Stimulated activated memory B cell treated with anti-CD40 and anti-IgM and Interleukin-4, amounts not matched to agents 10 μg/mL and 1 μg/mL and 100 μg/mL, for 72 hours (primary cell): ENCODE results near the gene NRIP2.
"Not testable (repeated sequence)": the region's sequence is repeated elsewhere in the genome, so short reads cannot be mapped to it uniquely, and the experiment has no call there.

Source experiments
- ATAC-seq: fragments of 150-1000 bp; cut with Tn5 transposase; 2 replicates; pipeline ENCODE4 v1.10.0; 2021
- H3K27ac Mint-ChIP-seq: one replicate; pipeline ENCODE4 v1.8.0; 2022; ENCODE audit warnings: mild to moderate bottlenecking, mixed read lengths
- H3K27me3 Mint-ChIP-seq: one replicate; pipeline ENCODE4 v1.8.0; 2022; ENCODE audit warnings: mixed read lengths
- H3K36me3 Mint-ChIP-seq: one replicate; pipeline ENCODE4 v1.8.0; 2022; ENCODE audit warnings: mixed read lengths
- H3K4me1 Mint-ChIP-seq: one replicate; pipeline ENCODE4 v1.8.0; 2022; ENCODE audit warnings: mixed read lengths
- H3K4me3 Mint-ChIP-seq: one replicate; pipeline ENCODE4 v1.8.0; 2022; ENCODE audit warnings: mild to moderate bottlenecking, moderate library complexity, mixed read lengths
- H3K9me3 Mint-ChIP-seq: one replicate; pipeline ENCODE4 v1.8.0; 2022; ENCODE audit warnings: mixed read lengths

NRIP2 gene, protein sequence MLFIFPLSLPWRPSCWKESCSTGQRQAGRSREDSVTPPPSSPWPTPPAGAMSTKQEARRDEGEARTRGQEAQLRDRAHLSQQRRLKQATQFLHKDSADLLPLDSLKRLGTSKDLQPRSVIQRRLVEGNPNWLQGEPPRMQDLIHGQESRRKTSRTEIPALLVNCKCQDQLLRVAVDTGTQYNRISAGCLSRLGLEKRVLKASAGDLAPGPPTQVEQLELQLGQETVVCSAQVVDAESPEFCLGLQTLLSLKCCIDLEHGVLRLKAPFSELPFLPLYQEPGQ

DNA sequence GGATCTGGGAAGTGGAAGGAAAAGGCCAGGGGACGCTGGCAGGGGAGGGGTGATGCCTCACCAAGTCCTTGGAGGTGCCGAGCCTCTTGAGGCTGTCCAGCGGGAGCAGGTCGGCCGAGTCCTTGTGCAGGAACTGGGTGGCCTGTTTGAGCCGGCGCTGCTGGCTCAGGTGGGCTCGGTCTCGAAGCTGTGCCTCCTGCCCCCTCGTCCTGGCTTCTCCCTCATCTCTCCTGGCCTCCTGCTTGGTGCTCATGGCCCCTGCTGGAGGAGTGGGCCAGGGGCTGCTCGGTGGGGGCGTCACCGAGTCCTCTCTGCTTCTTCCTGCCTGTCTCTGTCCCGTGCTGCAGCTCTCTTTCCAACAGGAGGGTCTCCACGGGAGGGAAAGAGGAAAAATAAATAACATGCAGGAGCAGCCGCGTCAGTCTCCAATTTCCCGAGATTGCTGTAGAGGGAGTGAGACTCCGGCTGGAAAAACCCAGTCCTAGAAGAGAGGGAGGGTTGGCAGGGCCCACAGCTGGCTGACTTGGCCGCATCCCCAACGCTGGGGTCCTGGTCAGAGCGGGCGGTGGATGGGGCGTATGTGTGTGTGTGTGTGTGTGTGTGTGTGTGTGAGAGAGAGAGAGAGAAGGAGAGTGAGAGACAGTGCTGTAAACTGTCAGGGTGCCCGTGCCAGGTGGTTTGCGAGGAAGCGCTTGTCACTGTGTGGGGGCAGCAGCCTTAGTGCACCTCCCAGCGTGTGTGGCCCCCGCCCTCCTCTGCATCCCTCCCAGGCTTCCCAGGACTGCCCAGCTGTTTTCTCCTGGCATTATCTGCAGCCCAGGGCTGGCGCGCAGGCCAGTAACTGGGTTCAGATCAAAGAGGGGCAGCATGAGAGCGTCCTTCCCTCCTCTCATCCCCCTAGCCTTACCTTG lies at the start of gene NRIP2:
TSS of gene NRIP2 (minus strand) at position 455 of the 911 bp plus-strand sequence. CDS start at position 403, 52 bp downstream.
- no peak within 1 kb of the TSS for H3K4me3 Mint-ChIP-seq
- H3K36me3 Mint-ChIP-seq: peaks cover 52% of the 10 kb centered on the region
- ATAC-seq: no peak
- no peaks in the 10 kb centered on the region for H3K27me3 Mint-ChIP-seq
- peak within 1 kb of the TSS; percentile 34 for H3K27ac Mint-ChIP-seq
- no peaks in the 10 kb centered on the region for H3K9me3 Mint-ChIP-seq
- no peaks in the 10 kb centered on the region for H3K4me1 Mint-ChIP-seq

DNA sequence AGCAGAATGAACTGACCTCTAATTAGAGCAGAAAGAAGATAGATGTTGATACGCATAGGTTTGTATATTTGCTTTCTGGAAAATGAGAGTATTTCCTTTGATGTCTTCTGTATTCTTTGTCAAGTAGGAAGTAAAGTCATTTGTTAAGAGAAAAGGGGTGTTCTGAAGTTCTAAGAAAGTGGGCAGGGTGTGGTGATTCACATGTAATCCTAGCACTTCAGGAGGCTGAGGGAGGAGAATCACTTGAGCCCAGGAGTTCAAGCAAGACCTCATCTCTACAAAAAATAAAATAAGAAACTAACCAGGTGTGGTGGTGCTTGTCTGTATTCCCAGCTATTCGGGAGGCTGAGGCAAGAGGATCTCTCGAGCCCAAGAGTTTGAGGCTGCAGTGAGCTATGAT lies 45.0 kb upstream of the NRIP2 start:
- ATAC-seq: no peak

DNA sequence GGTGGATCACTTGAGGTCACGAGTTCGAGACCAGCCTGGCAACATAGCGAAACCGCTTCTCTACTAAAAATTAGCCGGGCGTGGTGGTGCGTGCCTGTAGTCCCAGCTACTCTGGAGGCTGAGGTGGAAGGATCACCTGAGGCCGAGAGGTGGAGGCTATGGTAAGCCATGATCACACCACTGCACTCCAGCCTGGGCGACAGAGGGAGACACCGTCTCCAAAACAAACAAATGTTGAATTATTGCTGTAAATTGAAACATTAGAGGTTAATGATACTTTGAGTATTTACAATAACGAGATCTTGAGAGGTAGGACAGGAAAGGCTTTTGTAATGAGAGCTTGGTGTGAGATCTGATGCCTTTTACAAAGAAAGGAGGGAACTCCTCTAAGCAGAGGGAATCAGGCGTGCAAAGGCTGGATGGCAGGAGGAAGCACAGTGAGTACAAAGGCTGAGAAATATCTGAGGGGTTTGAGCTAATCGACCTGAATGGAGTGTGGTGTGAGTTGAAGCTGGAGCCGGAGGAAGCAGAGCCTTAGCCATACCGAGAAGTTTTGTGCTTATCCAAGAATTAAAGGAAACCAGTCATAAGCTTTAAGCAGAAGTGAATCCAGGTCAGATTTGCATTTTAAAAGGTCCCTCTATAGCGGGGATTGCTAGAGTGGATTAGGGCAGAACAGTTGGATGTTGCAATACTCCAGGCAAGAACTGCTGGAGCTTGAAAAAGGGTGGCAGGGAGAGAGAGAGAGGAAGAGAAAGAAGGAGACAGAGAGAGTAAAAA lies 43.3 kb upstream of the NRIP2 start:
- Mint-ChIP-seq H3K27ac (peak overlapping the region; percentile 87), H3K27me3 (no peaks in the 10 kb centered on the region), H3K36me3 (peaks cover 6% of the 10 kb centered on the region), H3K9me3 (no peaks in the 10 kb centered on the region), H3K4me3 (peak overlapping the region; percentile 95), H3K4me1 (peaks cover 29% of the 10 kb centered on the region)
- peak; percentile 66 for ATAC-seq

More for the DNA sequence above, 45.0 kb upstream of the NRIP2 start:
- Mint-ChIP-seq H3K27me3 (no peaks in the 10 kb centered on the region), H3K9me3 (no peaks in the 10 kb centered on the region), H3K36me3 (peaks cover 11% of the 10 kb centered on the region), H3K4me3 (no peak overlapping the region), H3K4me1 (peaks cover 35% of the 10 kb centered on the region), H3K27ac (no peak overlapping the region)

DNA sequence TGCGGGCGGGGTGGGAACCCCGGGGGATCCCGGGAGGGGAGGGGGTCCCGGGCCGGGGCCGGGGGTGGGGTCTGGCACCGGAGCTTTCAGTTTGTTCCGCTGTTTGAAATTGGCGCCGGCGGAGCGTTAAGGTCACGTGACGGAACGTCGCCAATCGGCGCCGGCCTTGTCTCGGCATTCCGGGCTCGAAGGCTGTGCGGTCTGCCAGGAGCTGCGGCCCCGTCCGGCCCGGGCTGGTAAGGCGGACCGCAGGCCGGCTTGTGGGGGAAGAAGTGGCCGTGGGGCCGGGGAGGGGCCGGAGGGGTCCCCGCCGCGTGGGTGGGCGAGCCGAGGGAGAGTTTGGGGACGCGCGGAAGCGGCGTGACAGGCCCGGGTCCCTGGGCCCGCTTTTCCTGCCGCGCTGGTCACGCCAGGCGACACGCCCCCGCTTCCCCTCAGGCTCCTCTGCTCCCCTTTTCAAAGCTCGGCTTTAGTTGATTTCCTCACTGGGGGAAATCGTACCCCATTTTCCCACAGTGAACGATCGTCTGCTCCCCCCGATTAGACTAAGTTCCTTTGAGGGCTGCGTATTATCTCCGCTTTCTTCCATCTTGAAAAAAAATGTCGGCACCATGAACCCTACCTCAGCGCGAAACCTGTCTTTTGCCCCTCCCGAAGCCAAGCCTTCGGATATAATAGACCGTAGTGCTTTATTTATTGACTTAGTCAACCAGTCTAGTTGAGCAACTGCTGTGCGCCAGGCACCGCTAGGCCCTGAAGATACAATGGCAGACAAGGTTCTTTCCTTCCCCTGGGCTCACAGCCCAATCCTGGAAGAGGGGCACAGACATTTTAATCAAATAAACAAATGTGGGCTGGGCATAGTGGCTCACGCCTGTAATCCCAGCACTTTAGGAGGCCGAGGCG lies 42.5 kb upstream of the NRIP2 start, which contains the start of the genes FOXM1 and RHNO1:
TSS of gene FOXM1 (minus strand) at position 128 of the 906 bp plus-strand sequence. CDS start 2,696 bp downstream, outside the sequence.
TSS of gene RHNO1 (plus strand) at position 177 of the 906 bp plus-strand sequence. CDS start 8,144 bp downstream, outside the sequence.
- H3K4me1 Mint-ChIP-seq: peaks cover 29% of the 10 kb centered on the region
- peak within 1 kb of the TSS; percentile 95 for H3K4me3 Mint-ChIP-seq
- no peaks in the 10 kb centered on the region for H3K9me3 Mint-ChIP-seq
- peak; percentile 90 for ATAC-seq
- peak within 1 kb of the TSS; percentile 87 for H3K27ac Mint-ChIP-seq
- H3K27me3 Mint-ChIP-seq: no peaks in the 10 kb centered on the region
- peaks cover 6% of the 10 kb centered on the region for H3K36me3 Mint-ChIP-seq

DNA sequence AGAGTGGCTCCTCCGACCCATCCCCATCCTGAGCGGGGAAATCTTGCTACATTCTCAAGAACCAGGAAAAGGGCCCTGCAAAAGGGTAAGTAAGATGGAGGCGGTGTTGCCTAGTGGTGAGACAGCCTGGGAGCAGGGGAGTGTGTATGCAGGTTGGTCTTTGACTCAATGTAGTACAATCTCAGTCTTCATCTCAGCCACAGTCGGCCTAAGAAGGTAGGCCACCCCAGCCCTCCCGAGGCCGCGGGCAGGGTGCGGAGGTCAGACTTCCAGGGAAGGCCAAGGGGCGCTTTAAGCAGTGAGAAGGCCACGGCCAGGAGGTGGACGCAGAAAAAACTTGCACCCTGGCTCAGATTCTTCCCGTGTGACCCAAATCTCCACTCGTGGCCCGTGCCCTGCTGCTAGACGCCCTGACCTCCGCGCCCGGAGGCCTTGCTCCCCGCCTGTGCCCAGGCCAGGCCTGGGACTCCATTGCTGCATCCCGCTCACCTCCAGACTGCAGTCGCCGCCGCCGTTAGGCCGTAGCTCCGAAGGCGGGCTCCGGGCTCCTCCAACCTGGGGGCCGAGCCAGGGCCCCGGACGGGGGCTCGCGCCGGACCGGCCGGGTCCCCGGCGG lies 41.7 kb upstream of the NRIP2 start:
- peaks cover 29% of the 10 kb centered on the region for H3K4me1 Mint-ChIP-seq
- H3K36me3 Mint-ChIP-seq: peaks cover 6% of the 10 kb centered on the region
- H3K9me3 Mint-ChIP-seq: no peaks in the 10 kb centered on the region
- peak overlapping the region; percentile 72 for H3K4me3 Mint-ChIP-seq
- H3K27ac Mint-ChIP-seq: peak overlapping the region; percentile 87
- peak; percentile 5 for ATAC-seq
- H3K27me3 Mint-ChIP-seq: no peaks in the 10 kb centered on the region

DNA sequence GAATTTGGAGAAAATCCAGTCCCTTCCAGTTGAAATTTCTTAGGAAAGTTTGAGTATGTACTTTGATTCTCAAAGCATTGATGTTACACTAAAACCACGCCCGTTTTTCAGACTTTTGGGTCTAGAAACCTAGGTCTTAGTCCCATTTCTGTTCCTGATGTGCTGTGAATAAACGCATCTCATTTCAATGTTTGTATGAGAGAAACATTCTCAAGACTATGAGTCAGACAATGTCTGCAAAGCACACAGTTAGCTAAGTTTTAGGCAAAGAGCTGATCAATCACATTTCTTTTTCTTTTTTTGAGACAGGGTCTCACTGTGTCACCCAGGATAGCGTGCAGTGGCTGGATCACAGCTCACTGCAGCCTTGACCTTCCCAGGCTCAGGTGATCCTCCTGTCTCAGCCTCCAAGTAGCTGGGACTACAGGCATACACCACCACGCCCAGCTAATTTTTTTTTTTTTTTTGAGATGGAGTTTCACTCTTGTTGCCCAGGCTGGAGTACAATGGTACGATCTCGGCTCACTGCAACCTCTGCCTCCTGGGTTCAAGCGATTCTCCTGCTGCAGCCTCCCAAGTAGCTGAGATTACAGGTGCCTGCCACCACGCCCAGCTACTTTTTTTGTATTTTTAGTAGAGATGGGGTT lies 34.3 kb upstream of the NRIP2 start:
- H3K36me3 Mint-ChIP-seq, H3K27ac Mint-ChIP-seq, H3K9me3 Mint-ChIP-seq, H3K4me3 Mint-ChIP-seq, ATAC-seq, H3K27me3 Mint-ChIP-seq, H3K4me1 Mint-ChIP-seq: not testable (repeated sequence)

DNA sequence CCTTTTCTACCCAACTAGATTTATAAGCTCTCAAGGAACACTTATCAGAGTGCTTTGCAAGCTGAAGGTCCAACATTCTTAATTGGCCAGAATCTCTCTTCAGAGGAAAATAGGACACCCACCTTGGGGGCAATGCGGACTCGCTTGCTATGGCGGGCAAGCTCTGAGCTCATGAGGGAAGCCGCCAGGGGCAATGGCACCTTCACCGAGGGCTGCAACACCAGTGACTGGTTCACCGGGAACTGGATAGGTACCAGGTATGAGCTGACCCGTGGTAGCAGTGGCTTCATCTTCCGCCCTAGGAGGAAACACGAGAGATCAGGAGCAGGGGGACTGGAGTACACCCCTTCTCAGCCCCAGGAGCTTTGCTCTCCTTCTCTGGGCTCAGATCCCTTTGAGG lies 29.4 kb upstream of the NRIP2 start:
- no peak for ATAC-seq
- Mint-ChIP-seq H3K4me3 (no peak overlapping the region), H3K9me3 (no peaks in the 10 kb centered on the region), H3K36me3 (peaks cover 18% of the 10 kb centered on the region), H3K27ac (no peak overlapping the region), H3K27me3 (no peaks in the 10 kb centered on the region), H3K4me1 (no peaks in the 10 kb centered on the region)

DNA sequence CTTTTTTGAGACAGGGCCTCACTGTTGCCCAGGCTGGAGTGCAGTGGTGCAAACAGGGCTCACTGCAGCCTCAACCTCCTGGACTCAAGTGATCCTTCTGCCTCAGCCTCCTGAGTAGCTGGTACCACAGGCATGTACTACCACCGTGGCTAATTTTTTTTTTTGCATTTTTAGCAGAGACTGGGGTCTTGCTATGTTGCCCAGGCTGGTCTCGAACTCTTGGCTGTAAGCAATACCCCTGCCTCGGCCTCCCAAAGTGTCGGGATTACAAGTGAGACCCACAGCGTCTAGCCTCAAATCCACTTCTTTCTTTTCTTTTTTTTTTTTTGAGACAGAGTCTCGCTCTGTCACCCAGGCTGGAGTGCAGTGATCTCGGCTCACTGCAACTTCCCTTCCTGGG lies 28.6 kb upstream of the NRIP2 start:
- not testable (repeated sequence) for H3K4me1 Mint-ChIP-seq, H3K27ac Mint-ChIP-seq, H3K4me3 Mint-ChIP-seq, ATAC-seq, H3K9me3 Mint-ChIP-seq, H3K27me3 Mint-ChIP-seq
- peaks cover 24% of the 10 kb centered on the region for H3K36me3 Mint-ChIP-seq

DNA sequence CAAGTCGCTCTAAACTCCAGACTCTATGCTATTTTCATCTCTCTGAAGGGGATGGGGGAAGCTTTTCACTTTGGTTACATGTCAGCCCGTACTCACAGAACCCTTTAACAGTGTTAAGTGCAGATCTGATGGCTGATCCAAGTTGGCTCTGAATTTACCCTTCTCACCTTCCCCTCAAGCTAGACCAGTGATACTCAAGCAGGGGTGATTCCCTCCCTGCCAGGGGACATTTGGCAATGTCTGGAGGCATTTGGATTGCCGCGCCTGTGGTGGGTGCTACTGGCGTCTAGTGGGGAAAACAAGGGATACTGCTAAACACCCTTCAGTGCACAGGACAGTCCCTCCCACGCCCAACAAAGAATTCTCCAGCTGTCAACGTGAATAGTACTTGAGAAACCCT lies 28.0 kb upstream of the NRIP2 start:
- H3K27ac Mint-ChIP-seq: no peak overlapping the region
- H3K4me1 Mint-ChIP-seq: no peaks in the 10 kb centered on the region
- H3K27me3 Mint-ChIP-seq: no peaks in the 10 kb centered on the region
- no peak for ATAC-seq
- no peaks in the 10 kb centered on the region for H3K9me3 Mint-ChIP-seq
- H3K36me3 Mint-ChIP-seq: peaks cover 30% of the 10 kb centered on the region
- no peak overlapping the region for H3K4me3 Mint-ChIP-seq

DNA sequence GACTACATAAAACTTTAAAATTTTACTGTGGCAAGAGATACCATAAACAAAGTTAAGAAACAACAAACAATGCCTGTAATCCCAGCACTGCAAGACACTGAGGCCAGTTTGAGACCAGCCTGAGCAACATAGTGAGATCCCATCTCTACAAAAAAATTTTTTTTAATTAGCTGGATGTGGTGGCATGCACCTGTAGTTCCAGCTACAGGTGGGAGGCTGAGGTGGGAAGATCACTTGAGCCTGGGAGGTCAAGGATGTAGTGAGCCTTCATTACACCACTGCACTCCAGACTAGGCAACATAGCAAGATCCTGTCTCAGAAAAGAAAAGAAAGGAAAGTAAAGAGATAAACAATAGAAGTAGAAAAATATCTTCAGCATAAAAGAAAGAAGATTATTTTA lies 25.3 kb upstream of the NRIP2 start:
- Mint-ChIP-seq H3K36me3 (peaks cover 40% of the 10 kb centered on the region), H3K27me3 (no peaks in the 10 kb centered on the region), H3K4me3 (no peak overlapping the region), H3K27ac (no peak overlapping the region), H3K9me3 (no peaks in the 10 kb centered on the region), H3K4me1 (no peaks in the 10 kb centered on the region)
- no peak for ATAC-seq

DNA sequence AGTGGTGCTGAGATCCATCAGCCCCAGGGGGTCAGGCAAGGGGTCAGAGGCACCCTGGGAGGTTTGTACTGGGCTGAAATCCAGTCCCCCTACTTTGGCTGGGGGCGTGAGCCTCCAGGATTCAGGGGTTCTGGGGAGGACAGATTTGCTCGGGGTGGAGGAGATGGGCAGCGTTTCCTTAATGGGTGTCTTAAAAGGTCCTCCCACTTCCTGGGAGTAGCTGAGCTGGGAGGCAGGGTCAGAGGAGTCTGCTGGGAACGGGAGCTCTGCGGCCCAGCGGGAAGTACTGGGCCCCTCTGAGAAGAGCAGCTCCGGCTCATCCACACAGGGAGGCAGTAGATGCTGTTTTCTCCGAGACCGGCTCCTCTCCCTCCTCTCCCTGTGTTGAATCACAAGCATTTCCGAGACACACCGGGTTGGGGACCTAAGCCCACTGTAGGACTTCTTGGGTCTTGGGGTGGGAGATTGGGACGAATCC lies 24.1 kb upstream of the NRIP2 start:
- Mint-ChIP-seq H3K9me3 (no peaks in the 10 kb centered on the region), H3K4me3 (no peak overlapping the region), H3K4me1 (no peaks in the 10 kb centered on the region), H3K27ac (no peak overlapping the region), H3K36me3 (peaks cover 49% of the 10 kb centered on the region), H3K27me3 (no peaks in the 10 kb centered on the region)
- no peak for ATAC-seq

DNA sequence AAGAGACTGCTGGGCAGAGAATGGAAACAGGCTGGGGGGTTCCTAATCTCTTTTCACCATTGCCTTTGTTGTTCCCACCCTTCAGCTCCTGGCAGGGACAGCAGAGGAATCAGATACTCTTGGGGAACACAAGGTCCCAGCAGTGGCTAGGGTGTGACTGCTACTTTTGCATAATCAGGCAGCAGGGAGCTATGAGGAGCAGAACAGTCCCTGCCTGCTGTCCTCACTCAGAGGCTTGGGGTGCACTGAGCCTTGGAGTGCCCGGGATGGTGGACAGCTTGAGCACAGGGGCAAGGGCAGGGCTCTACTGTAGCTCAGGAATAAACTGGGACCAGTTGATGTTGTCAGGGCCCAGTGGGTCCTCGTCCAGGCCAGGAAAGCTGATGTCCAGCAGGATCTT lies 23.5 kb upstream of the NRIP2 start:
- Mint-ChIP-seq H3K4me1 (no peaks in the 10 kb centered on the region), H3K4me3 (no peak overlapping the region), H3K36me3 (peaks cover 46% of the 10 kb centered on the region), H3K27me3 (no peaks in the 10 kb centered on the region), H3K9me3 (no peaks in the 10 kb centered on the region), H3K27ac (no peak overlapping the region)
- ATAC-seq: no peak

DNA sequence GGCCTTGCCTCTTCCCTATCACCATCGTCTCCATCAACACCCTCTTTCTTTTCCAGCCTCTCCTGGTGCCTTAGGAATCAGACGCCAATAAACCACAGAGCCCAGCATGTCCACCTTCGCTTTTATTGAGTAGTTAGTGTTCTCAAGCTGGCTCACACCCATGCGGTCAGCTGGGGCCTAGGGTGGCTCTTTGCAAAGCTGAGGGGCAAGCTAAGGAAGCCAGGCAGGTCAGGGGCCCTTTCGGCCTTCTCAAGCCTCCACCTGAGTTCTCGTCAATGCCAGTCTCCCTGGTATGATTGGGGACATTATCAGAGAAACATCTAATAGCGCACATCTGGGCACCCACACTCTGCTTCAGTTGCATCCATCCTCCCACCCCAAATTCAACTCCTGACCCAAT lies 22.7 kb upstream of the NRIP2 start:
- Mint-ChIP-seq H3K4me1 (no peaks in the 10 kb centered on the region), H3K4me3 (no peak overlapping the region), H3K27me3 (no peaks in the 10 kb centered on the region), H3K36me3 (peaks cover 46% of the 10 kb centered on the region), H3K9me3 (no peaks in the 10 kb centered on the region), H3K27ac (no peak overlapping the region)
- no peak for ATAC-seq
